AG04449 (cell line): Measurements from ENCODE around the gene KHDC4.

Experiments
- CTCF ChIA-PET: fragments of 350-600 bp; formaldehyde crosslinking; extraction: SDS; loops from one replicate; lab custom pipeline; 2021; ENCODE audit warnings: antibody characterized with exemption; lab: Yijun Ruan, JAX
- POLR2A ChIA-PET: fragments of 400-600, 350-600 bp; formaldehyde crosslinking; extraction: SDS; loops from one replicate; lab custom pipeline; 2020; ENCODE audit warnings: antibody characterized with exemption, inconsistent platforms; lab: Yijun Ruan, JAX
- DNase-seq: peaks from one replicate; pipeline ENCODE4 v3.0.0-alpha.2; 2010; ENCODE audit warnings: low read depth, low spot score
- H3K4me3 ChIP-seq: 2 replicates; pipeline ENCODE4 v1.5.1; 2011; ENCODE audit warnings: low read depth, mild to moderate bottlenecking, control low read depth, low read length
- CTCF ChIP-seq: IDR thresholded peaks from one replicate; pipeline ENCODE4 v1.5.1; 2011; ENCODE audit warnings: mild to moderate bottlenecking, moderate library complexity, low read length, control low read depth, inconsistent platforms; ENCODE audit not compliant: insufficient read depth; ENCODE audit errors: missing control alignments

KHDC4 gene

GRCh38 chr1:155911156-155912055 is 22.8 kb downstream of the KHDC4 start, which contains the start of gene RIT1:
Gene RIT1 (minus strand): TSS chr1:155911349. CDS start chr1:155910761, 588 bp downstream.
- TF ChIP-seq CTCF, result no peak
- peak within 1 kb of the TSS; percentile 90 for H3K4me3 ChIP-seq
- DNase-seq, result no peak
- ChIA-PET POLR2A (interaction anchor here (1.4 to 1.5 kb wide), 2 partner anchors 18 to 55 kb away, joined by 3 to 6 read pairs; partner anchors contain the start of gene GON4L), CTCF (interaction anchor here (1.2 to 1.3 kb wide), 2 partner anchors 51 to 78 kb away, joined by 3 read pairs; no protein-coding TSS in a partner anchor)

GRCh38 chr1:155910621-155911121 is 23.5 kb downstream of the KHDC4 start:
- DNase-seq, result no peak
- ChIA-PET CTCF (no interaction called here), POLR2A (interaction anchor here (1.4 to 1.5 kb wide), 2 partner anchors 17 to 54 kb away, joined by 3 to 6 read pairs; partner anchors contain the start of gene GON4L)
- H3K4me3 ChIP-seq, result peak overlapping the region; percentile 90
- TF ChIP-seq CTCF, result no peak

GRCh38 chr1:155909894-155910293 is 24.3 kb downstream of the KHDC4 start:
- H3K4me3 ChIP-seq, result peak overlapping the region; percentile 90; the same call in 1 of the 2 replicates
- no peak for DNase-seq
- CTCF ChIA-PET, result interaction anchor here (1.4 kb wide), 1 partner anchor 157 kb away, joined by 3 read pairs; no protein-coding TSS in a partner anchor
- POLR2A ChIA-PET, result interaction anchor here (0.7 to 1.5 kb wide), 3 partner anchors 16 to 95 kb away, joined by 3 to 6 read pairs (median 3); partner anchors contain the start of gene GON4L
- no peak for TF ChIP-seq CTCF

- H3K4me3 ChIP-seq, result no peak overlapping the region
- TF ChIP-seq CTCF, result no peak
- no peak for DNase-seq
- CTCF ChIA-PET, result interaction anchor here (1.0 kb wide), 2 partner anchors 117 to 482 kb away, joined by 3 read pairs; partner anchors contain the start of gene SSR2
- POLR2A ChIA-PET, result interaction anchor here (0.8 to 1.2 kb wide), 2 partner anchors 9 to 35 kb away, joined by 3 to 4 read pairs; no protein-coding TSS in a partner anchor
These were observed 30.0 kb downstream of the KHDC4 start for GRCh38 chr1:155904261-155904660.

GRCh38 chr1:155900161-155900560 is 34.1 kb downstream of the KHDC4 start:
- ChIA-PET CTCF (no interaction called here), POLR2A (interaction anchor here (0.7 kb wide), 2 partner anchors 24 to 40 kb away, joined by 3 read pairs; no protein-coding TSS in a partner anchor)
- no peak for DNase-seq
- H3K4me3 ChIP-seq, result no peak overlapping the region
- TF ChIP-seq CTCF, result no peak
